AG04450 (cell line): ENCODE results near the gene CACNG8. TPM values are rescaled to one million over a fixed set of nuclear protein-coding genes. Genes with fewer than 3 reads are reported as not detected.
A peak's percentile ranks its signal among the peaks of the same experiment; 100 is the strongest.

Source experiments
- CTCF ChIA-PET: fragments of 300-600, 350-600 bp; formaldehyde crosslinking; extraction: SDS; loops from one replicate; lab custom pipeline; 2022; ENCODE audit warnings: antibody characterized with exemption, inconsistent platforms; lab: Charles Lee
- POLR2A ChIA-PET: fragments of 350-600 bp; formaldehyde crosslinking; extraction: SDS; loops from one replicate; lab custom pipeline; 2021; ENCODE audit warnings: antibody characterized with exemption, inconsistent platforms; lab: Yijun Ruan, JAX
- DNase-seq: peaks from one replicate; pipeline ENCODE4 v3.0.0-alpha.2; 2011; ENCODE audit warnings: low read depth, low spot score
- H3K27ac ChIP-seq: one replicate; pipeline ENCODE4 v1.5.1; 2012; ENCODE audit warnings: low read depth, low read length, control low read depth
- H3K27me3 ChIP-seq: one replicate; pipeline ENCODE4 v1.6.0; 2012; ENCODE audit warnings: low read length; ENCODE audit not compliant: control insufficient read depth, insufficient read depth
- H3K4me3 ChIP-seq: 2 replicates; pipeline ENCODE4 v1.5.1; 2011; ENCODE audit warnings: mild to moderate bottlenecking, low read depth, low read length, control low read depth
- H3K9me3 ChIP-seq: 2 replicates; pipeline ENCODE4 v1.5.1; 2012; ENCODE audit warnings: low read length; ENCODE audit not compliant: control insufficient read depth, insufficient read depth
- polyA plus RNA-seq: library from polyadenylated mRNA; depleted of rRNA; stranded (reverse); fragments of >200 nt; gene quantifications from 2 replicates; pipeline ENCODE4 v1.2.3, GENCODE V29; 2011
- TF ChIP-seq, protein P1 (sequence below): IDR thresholded peaks from 2 replicates; pipeline ENCODE4 v1.5.1; 2011; ENCODE audit warnings: low read depth, low read length, control low read depth, inconsistent platforms

CACNG8 gene
- polyA plus RNA-seq, 1 experiment, result 0.33 TPM

DNA sequence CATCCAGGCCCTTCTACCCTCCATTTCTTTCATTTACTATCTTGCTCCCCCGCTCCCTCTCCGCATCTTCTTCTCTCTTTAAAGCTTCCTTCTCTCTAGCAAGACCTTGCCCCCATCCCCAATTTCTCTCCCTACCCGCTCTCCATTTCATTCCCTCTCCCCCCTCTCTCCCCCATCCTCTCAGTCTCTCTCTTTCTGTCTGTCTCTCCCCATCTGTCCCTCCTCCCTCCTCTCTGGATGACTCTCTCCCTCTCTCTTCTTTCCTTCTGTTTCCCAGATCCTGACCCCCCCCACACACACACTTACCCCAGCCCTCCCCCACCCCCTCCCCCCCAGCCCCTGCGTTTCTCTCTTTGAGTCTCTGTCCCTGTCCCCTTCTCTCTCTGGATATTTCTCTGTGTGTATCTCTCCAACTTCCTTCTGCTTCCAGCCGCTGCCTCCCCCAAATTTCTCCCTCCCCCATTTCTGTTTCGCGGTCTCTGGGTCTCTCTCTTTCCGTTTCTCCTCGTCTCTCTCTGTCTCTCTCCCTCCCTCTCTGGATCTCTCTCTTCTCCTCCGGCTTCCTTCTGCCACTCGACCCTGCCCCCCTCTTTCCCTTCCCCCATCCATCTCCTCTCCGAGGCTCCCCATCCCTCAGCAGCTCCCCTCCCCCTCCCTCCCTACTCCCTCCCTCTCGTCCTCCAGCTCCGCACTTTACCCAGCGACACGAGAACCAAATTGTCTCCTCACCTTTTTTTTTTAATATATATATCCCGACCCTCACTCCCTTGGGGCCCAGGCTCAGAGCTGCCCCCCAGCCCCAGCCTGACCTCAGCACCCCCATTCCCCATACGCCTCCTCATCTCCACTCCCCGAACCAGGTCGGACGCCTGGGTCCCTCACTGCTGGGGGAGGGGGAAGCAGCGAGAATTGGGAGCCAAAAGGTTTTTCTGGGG is 3.6 kb upstream of the CACNG8 start:
- H3K27me3 ChIP-seq, result peaks cover 34% of the 10 kb centered on the region
- H3K4me3 ChIP-seq, result peak overlapping the region; percentile 66
- ChIA-PET CTCF (interaction anchor here (0.7 kb wide), 1 partner anchor 1154 kb away, joined by 5 read pairs; no protein-coding TSS in a partner anchor), POLR2A (no interaction called here)
- H3K9me3 ChIP-seq, result no peaks in the 10 kb centered on the region
- no peak overlapping the region for H3K27ac ChIP-seq
- TF ChIP-seq, protein P1, sequence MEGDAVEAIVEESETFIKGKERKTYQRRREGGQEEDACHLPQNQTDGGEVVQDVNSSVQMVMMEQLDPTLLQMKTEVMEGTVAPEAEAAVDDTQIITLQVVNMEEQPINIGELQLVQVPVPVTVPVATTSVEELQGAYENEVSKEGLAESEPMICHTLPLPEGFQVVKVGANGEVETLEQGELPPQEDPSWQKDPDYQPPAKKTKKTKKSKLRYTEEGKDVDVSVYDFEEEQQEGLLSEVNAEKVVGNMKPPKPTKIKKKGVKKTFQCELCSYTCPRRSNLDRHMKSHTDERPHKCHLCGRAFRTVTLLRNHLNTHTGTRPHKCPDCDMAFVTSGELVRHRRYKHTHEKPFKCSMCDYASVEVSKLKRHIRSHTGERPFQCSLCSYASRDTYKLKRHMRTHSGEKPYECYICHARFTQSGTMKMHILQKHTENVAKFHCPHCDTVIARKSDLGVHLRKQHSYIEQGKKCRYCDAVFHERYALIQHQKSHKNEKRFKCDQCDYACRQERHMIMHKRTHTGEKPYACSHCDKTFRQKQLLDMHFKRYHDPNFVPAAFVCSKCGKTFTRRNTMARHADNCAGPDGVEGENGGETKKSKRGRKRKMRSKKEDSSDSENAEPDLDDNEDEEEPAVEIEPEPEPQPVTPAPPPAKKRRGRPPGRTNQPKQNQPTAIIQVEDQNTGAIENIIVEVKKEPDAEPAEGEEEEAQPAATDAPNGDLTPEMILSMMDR, result no peak
- DNase-seq, result no peak

DNA sequence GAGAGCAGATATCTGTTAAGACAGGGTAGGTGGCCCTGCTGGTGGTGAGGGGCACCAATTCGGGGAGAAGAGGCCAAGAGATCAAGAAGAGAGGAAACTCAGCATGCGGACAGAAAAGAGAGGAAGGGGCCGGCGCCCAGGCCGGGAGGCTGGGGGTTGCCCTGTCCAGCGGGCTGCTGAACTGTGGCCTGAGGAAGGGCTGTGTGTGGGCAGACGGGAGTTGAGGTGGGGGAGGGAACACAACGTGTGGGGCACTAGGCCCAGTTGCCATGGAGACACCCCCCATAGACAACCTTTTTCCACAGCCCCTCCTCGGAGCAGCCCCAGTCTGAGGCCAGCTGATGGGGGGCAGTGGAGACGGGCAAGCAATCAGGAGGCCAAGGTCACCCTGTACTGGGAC is 2.5 kb upstream of the CACNG8 start:
- Histone ChIP-seq H3K27ac (peak overlapping the region; percentile 21), H3K27me3 (peaks cover 34% of the 10 kb centered on the region), H3K4me3 (peak overlapping the region; percentile 66), H3K9me3 (no peaks in the 10 kb centered on the region)
- POLR2A ChIA-PET, result interaction anchor here (0.6 to 1.0 kb wide), 3 partner anchors 10 to 155 kb away, joined by 3 to 9 read pairs (median 6); partner anchors contain the start of gene MYADM
- TF ChIP-seq, protein P1, result no peak
- DNase-seq, result no peak
- CTCF ChIA-PET, result interaction anchor here (0.6 to 0.7 kb wide), 2 partner anchors 51 to 1153 kb away, joined by 5 read pairs; partner anchors contain the start of gene CACNG7

DNA sequence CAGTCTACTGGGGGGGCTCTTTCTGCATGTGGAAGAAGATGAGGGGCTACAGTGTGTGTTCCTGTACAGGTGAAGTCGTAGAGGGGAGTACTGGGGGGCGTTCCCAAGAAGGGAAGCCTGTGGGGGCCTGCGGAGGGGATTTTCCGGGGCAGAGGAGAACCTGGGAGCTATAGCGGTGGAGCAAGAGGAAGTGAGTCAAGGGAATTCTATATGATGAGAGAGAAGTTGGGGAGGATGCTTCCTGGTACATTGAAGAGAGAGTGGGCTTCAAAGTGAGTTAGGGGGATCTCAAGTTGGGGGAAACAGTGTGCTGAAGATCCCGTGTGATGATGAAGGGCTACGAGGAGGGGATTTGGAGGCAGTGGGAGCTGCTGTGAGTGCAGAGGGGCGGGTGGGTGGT is 1.9 kb upstream of the CACNG8 start:
- no peaks in the 10 kb centered on the region for H3K9me3 ChIP-seq
- ChIA-PET CTCF (interaction anchor here (0.6 kb wide), 1 partner anchor 152 kb away, joined by 8 read pairs; no protein-coding TSS in a partner anchor), POLR2A (interaction anchor here (0.8 to 1.0 kb wide), 2 partner anchors 93 to 154 kb away, joined by 3 to 9 read pairs; partner anchors contain the start of gene MYADM)
- peak overlapping the region; percentile 66 for H3K4me3 ChIP-seq
- peak overlapping the region; percentile 31 for H3K27ac ChIP-seq
- peaks cover 38% of the 10 kb centered on the region for H3K27me3 ChIP-seq
- no peak for DNase-seq
- TF ChIP-seq, protein P1, result no peak

DNA sequence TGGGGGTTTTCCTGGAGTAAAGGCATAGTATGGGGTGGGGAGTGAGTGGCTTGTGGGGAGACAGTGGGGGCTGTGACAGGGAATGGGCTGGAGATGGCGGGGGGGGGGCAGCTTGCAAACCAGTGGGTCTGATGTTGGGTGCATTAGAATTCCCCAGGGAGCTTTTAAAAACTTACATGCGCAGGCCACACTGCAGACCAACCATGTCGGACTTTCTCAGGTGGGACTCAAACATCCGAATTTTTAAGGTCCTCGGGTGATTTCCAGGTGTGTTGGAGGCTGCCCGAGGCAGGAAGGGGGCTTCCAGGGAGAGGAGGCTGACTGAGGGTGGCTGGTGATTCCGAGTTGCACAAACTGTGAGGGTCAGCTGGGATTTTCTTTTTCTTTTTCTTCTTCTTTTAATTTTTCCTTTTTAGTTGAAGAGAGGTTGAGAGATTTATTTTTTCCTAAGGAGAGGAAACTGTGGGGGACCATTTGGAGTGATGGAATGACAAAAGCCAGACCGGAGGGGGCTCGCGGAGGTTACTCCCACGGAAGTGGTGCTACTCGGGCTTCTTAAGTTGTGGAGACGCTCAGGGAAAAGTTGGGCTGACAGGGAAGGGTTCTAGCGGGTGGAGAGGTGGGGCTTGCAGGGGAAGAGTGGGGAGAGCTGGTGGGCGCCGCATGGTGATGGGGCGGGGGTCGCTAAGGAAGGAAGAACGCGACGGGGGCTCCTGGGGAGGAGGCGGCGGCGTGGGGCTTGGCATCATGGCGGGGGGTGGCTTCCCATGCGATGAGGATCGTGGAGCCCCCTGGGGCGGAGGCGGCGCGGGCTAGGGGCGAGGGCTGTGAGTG is 997 bp upstream of the CACNG8 start:
- ChIA-PET POLR2A (interaction anchor here (1.0 kb wide), 1 partner anchor 153 kb away, joined by 3 read pairs; no protein-coding TSS in a partner anchor), CTCF (interaction anchor here (0.6 kb wide), 1 partner anchor 153 kb away, joined by 8 read pairs; no protein-coding TSS in a partner anchor)
- H3K27ac ChIP-seq, result no peak overlapping the region
- DNase-seq, result no peak
- H3K9me3 ChIP-seq, result no peaks in the 10 kb centered on the region
- peaks cover 38% of the 10 kb centered on the region for H3K27me3 ChIP-seq
- TF ChIP-seq, protein P1, result no peak
- peak overlapping the region; percentile 66 for H3K4me3 ChIP-seq
